Stomach (tissue), 4 donors: ENCODE results near the gene SPSB3.

Experiments used
- EP300 ChIP-seq: sonication (generic); formaldehyde crosslinking; IDR thresholded peaks from one replicate; pipeline ENCODE4 v1.6.1; 2017; ENCODE audit warnings: antibody characterized with exemption
- POLR2A ChIP-seq, 4 donors: fragments of 450-650 bp; IDR thresholded peaks; one replicate each; pipeline ENCODE4 v1.6.1; 2016; ENCODE audit warnings: antibody characterized with exemption in 4 of 4, control low read depth in 2 of 4, mild to moderate bottlenecking in 1 of 4, moderate library complexity in 1 of 4
- POLR2AphosphoS5 ChIP-seq, 3 donors: sonication (generic); formaldehyde crosslinking; IDR thresholded peaks; one replicate each; pipeline ENCODE4 v1.6.1; 2016; ENCODE audit warnings: antibody characterized with exemption in 3 of 3
- TF ChIP-seq, protein P1 (sequence below), 7 experiments: fragments of 450-650 bp in 4 of 7; fragments of 200-600 bp in 3 of 7; sonication (generic) in 3 of 7; IDR thresholded peaks; one replicate each; pipeline ENCODE4 v1.5.1; 2016 to 2019; ENCODE audit warnings: antibody characterized with exemption in 7 of 7, control low read depth in 2 of 7, mild to moderate bottlenecking in 1 of 7

DNA sequence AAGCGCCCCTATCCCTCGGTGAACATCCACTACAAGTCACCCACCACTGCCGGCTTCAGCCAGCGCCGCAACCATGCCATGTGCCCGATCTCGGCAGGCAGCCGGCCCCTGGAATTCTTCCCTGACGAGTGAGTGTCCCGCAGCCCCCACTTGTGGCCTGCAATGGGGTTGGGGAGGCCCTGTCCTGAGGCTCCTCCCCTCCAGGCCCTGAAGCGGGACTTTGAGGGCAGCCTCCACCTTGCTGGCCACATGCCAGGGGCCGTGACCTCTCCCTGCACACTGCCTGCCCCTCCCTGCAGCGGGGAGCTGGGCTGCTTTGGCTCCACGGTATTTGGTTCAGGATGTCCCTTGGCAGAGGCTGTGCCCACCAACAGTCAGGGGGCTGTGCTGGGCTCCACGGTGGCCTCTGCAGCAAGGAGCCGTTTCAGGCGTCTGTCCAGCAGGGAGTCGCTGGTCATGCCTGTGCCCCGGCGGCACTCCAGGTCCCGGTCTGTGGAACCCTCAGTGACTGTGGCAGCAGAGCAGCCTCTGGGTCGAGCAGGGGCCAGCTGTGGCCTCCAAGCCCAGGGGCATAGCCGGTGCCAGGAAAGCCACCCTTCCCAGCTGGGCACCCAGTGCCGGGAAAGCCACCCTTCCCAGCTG lies 19.4 kb downstream of the SPSB3 start:
- TF ChIP-seq, protein P1, sequence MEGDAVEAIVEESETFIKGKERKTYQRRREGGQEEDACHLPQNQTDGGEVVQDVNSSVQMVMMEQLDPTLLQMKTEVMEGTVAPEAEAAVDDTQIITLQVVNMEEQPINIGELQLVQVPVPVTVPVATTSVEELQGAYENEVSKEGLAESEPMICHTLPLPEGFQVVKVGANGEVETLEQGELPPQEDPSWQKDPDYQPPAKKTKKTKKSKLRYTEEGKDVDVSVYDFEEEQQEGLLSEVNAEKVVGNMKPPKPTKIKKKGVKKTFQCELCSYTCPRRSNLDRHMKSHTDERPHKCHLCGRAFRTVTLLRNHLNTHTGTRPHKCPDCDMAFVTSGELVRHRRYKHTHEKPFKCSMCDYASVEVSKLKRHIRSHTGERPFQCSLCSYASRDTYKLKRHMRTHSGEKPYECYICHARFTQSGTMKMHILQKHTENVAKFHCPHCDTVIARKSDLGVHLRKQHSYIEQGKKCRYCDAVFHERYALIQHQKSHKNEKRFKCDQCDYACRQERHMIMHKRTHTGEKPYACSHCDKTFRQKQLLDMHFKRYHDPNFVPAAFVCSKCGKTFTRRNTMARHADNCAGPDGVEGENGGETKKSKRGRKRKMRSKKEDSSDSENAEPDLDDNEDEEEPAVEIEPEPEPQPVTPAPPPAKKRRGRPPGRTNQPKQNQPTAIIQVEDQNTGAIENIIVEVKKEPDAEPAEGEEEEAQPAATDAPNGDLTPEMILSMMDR (IDR thresholded peaks at IDR 0.05) = no peak
- TF ChIP-seq EP300 (no peak), POLR2A (IDR thresholded peaks at IDR 0.05) (no peak), POLR2AphosphoS5 (IDR thresholded peaks at IDR 0.05) (no peak)
